HG03045 (cell line): ENCODE results near the gene ROR2.
"Not testable (repeated sequence)": the region's sequence is repeated elsewhere in the genome, so short reads cannot be mapped to it uniquely, and the experiment has no call there.

ENCODE experiments used
- ATAC-seq: cut with Tn5 transposase; IDR thresholded peaks from one replicate; pipeline ENCODE4 v1.9.1; 2021; ENCODE audit warnings: mild to moderate bottlenecking, moderate library complexity; ENCODE audit not compliant: unreplicated experiment

ROR2 gene

GRCh38 chr9:91655215-91655614, 294.8 kb downstream of the ROR2 start:
- ATAC-seq = no peak

- no peak for ATAC-seq
These were observed 295.5 kb downstream of the ROR2 start for GRCh38 chr9:91654527-91654926.

GRCh38 chr9:91647371-91647770, 302.7 kb downstream of the ROR2 start:
- peak; percentile 24 for ATAC-seq

GRCh38 chr9:91646702-91647101, 303.3 kb downstream of the ROR2 start:
- no peak for ATAC-seq

GRCh38 chr9:91644433-91644832, 305.6 kb downstream of the ROR2 start:
- ATAC-seq = no peak

GRCh38 chr9:91643481-91644077, 306.4 kb downstream of the ROR2 start:
- ATAC-seq = no peak

GRCh38 chr9:91642771-91643170, 307.3 kb downstream of the ROR2 start:
- ATAC-seq = no peak

GRCh38 chr9:91640428-91640827, 309.6 kb downstream of the ROR2 start:
- ATAC-seq = no peak

GRCh38 chr9:91639054-91639453, 311.0 kb downstream of the ROR2 start:
- no peak for ATAC-seq

- ATAC-seq = not testable (repeated sequence)
These were observed 315.2 kb downstream of the ROR2 start for GRCh38 chr9:91634832-91635231.

GRCh38 chr9:91629718-91630117, 320.3 kb downstream of the ROR2 start:
- no peak for ATAC-seq

GRCh38 chr9:91628892-91629291, 321.1 kb downstream of the ROR2 start:
- no peak for ATAC-seq

GRCh38 chr9:91625331-91625730, 324.7 kb downstream of the ROR2 start:
- ATAC-seq = no peak

GRCh38 chr9:91623004-91623403, 327.0 kb downstream of the ROR2 start:
- no peak for ATAC-seq

- not testable (repeated sequence) for ATAC-seq
These were observed 327.9 kb downstream of the ROR2 start for GRCh38 chr9:91622121-91622520.

GRCh38 chr9:91614044-91614443, 336.0 kb downstream of the ROR2 start:
- not testable (repeated sequence) for ATAC-seq

GRCh38 chr9:91611582-91611981, 338.4 kb downstream of the ROR2 start:
- ATAC-seq = no peak

- no peak for ATAC-seq
These were observed 343.6 kb downstream of the ROR2 start for GRCh38 chr9:91606255-91606995.

- ATAC-seq = no peak
These were observed 345.4 kb downstream of the ROR2 start for GRCh38 chr9:91604451-91605179.

- ATAC-seq = no peak
These were observed 346.1 kb downstream of the ROR2 start for GRCh38 chr9:91603932-91604331.

GRCh38 chr9:91599564-91599963, 350.5 kb downstream of the ROR2 start:
- ATAC-seq = no peak

GRCh38 chr9:91591627-91592026, 358.4 kb downstream of the ROR2 start:
- no peak for ATAC-seq
